Measurements from ENCODE around the gene RPS6KA5. TPM values are rescaled to one million over a fixed set of nuclear protein-coding genes. Genes with fewer than 3 reads are reported as not detected.

Gene RPS6KA5
- total RNA-seq, 1 donor from 2014 or later: 3.6 TPM

GRCh38 chr14:90897022-90897421 lies 163.4 kb downstream of the RPS6KA5 start:
- DNase-seq (ENCODE audit: low read depth): no peak
- TF ChIP-seq CTCF (conservative IDR thresholded peaks at IDR 0.05; ENCODE audit: low read depth, low read length): no peak
- no peak overlapping the region for H3K4me3 ChIP-seq (ENCODE audit: low read depth, low read length)

- no peak overlapping the region for H3K4me3 ChIP-seq (ENCODE audit: low read depth, low read length)
- no peak for TF ChIP-seq CTCF (conservative IDR thresholded peaks at IDR 0.05; ENCODE audit: low read depth, low read length)
- no peak for DNase-seq (ENCODE audit: low read depth)
These were observed 166.2 kb downstream of the RPS6KA5 start for GRCh38 chr14:90894241-90894640.

GRCh38 chr14:90893510-90893909 lies 166.9 kb downstream of the RPS6KA5 start:
- no peak for DNase-seq (ENCODE audit: low read depth)
- TF ChIP-seq CTCF (conservative IDR thresholded peaks at IDR 0.05; ENCODE audit: low read depth, low read length): no peak
- H3K4me3 ChIP-seq (ENCODE audit: low read depth, low read length): no peak overlapping the region

GRCh38 chr14:90892970-90893369 lies 167.5 kb downstream of the RPS6KA5 start:
- DNase-seq (ENCODE audit: low read depth): no peak
- no peak overlapping the region for H3K4me3 ChIP-seq (ENCODE audit: low read depth, low read length)
- TF ChIP-seq CTCF (conservative IDR thresholded peaks at IDR 0.05; ENCODE audit: low read depth, low read length): no peak

- TF ChIP-seq CTCF (conservative IDR thresholded peaks at IDR 0.05; ENCODE audit: low read depth, low read length): no peak
- no peak overlapping the region for H3K4me3 ChIP-seq (ENCODE audit: low read depth, low read length)
- no peak for DNase-seq (ENCODE audit: low read depth)
These were observed 169.1 kb downstream of the RPS6KA5 start for GRCh38 chr14:90891326-90891725.

- H3K4me3 ChIP-seq (ENCODE audit: low read depth, low read length): no peak overlapping the region
- DNase-seq (ENCODE audit: low read depth): no peak
- TF ChIP-seq CTCF (conservative IDR thresholded peaks at IDR 0.05; ENCODE audit: low read depth, low read length): no peak
These were observed 170.0 kb downstream of the RPS6KA5 start for GRCh38 chr14:90890322-90891020.

- no peak overlapping the region for H3K4me3 ChIP-seq (ENCODE audit: low read depth, low read length)
- DNase-seq (ENCODE audit: low read depth): no peak
- no peak for TF ChIP-seq CTCF (conservative IDR thresholded peaks at IDR 0.05; ENCODE audit: low read depth, low read length)
These were observed 174.1 kb downstream of the RPS6KA5 start for GRCh38 chr14:90886297-90886815.
